Prostate gland (tissue), 2 donors: Measurements from ENCODE around the gene MAD1L1.

Experiments
- CTCF ChIP-seq, 4 experiments: fragments of 200-600 bp in 2 of 4; fragments of 450-650 bp in 2 of 4; sonication (generic) in 2 of 4; IDR thresholded peaks; 1 replicate in 3 of 4; 2 replicates in 1 of 4; pipeline ENCODE4 v1.5.1; 2016 to 2019; ENCODE audit warnings: antibody characterized with exemption in 4 of 4, mild to moderate bottlenecking in 2 of 4, moderate library complexity in 2 of 4
- POLR2A ChIP-seq: fragments of 450-650 bp; IDR thresholded peaks from one replicate; pipeline ENCODE4 v1.6.1; 2016; ENCODE audit warnings: antibody characterized with exemption, mild to moderate bottlenecking
- POLR2AphosphoS5 ChIP-seq: sonication (generic); formaldehyde crosslinking; IDR thresholded peaks from one replicate; pipeline ENCODE4 v1.6.1; 2017; ENCODE audit warnings: antibody characterized with exemption

- TF ChIP-seq CTCF (IDR thresholded peaks at IDR 0.05) (no peak), POLR2A (no peak), POLR2AphosphoS5 (no peak)
Observed at GRCh38 chr7:1794888-1795542, 437.7 kb downstream of the MAD1L1 start.
